GM20000 (cell line): ENCODE results near the gene RHD.
"Not testable (repeated sequence)": the region's sequence is repeated elsewhere in the genome, so short reads cannot be mapped to it uniquely, and the experiment has no call there.

Experiments
- DNase-seq: peaks from one replicate; pipeline ENCODE4 v3.0.0; 2012; ENCODE audit warnings: low spot score

The RHD gene

GRCh38 chr1:25277295-25277694, 5.0 kb downstream of the RHD start:
- not testable (repeated sequence) for DNase-seq

DNA sequence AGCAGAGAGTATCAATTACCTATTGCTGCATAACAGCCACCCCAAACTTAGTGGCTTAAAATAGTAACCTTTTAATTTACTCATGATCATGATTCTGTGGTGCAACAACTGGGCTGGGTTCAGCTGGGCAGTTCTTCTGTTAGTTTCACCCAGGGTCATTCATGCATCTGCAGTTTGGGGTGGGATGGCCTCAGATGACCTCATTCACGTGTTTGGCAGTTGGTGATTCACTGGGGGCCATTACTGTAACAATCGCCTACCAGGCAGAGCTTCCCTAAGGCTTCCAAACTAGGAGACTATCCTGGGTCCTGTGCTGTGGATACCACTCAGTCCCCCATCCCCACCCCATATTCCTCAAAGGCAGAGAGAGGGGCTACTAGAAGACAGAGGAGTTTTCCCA, 6.0 kb downstream of the RHD start:
- not testable (repeated sequence) for DNase-seq

DNA sequence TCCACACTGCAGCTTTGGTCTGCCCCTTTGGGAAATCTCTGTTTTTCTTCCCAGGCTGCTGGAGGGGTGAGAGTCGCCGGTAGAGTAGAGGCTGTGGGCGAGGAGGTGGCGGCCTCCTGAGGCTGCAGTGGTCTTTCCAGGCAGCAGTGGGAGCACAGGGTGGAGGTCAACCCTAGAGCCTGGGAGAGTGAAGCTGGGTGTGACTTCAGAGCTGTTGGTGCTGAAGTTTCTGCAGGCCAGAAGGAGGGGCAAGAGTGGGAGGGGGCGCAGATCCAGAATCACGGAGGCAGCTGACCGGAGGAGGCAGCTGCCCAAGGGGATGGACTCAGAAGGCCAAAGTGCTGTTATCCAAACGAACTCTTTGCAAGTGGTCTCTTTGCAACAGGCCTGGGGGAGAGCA, 6.5 kb downstream of the RHD start:
- DNase-seq = not testable (repeated sequence)

- DNase-seq = not testable (repeated sequence)
These were observed 7.4 kb downstream of the RHD start for GRCh38 chr1:25279693-25280111.

DNA sequence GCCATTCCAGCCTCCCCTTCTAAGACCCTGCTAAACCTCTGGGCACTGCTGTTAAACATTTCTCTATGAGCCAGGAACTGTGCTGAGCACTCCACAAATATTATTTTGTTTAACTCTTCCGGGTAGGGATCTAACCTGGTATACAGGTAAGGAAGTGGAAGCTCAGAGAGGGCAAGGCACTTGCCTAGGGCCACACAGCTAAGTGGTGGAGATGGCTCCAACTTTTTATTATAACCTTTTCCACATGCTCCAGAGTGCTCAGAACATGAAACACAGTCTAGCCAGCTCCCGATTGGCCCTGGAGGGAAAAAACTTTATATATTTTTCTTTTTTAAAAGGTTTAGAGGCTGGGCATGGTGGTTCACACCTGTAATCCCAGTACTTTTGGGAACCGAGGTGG, 13.6 kb downstream of the RHD start:
- not testable (repeated sequence) for DNase-seq

DNA sequence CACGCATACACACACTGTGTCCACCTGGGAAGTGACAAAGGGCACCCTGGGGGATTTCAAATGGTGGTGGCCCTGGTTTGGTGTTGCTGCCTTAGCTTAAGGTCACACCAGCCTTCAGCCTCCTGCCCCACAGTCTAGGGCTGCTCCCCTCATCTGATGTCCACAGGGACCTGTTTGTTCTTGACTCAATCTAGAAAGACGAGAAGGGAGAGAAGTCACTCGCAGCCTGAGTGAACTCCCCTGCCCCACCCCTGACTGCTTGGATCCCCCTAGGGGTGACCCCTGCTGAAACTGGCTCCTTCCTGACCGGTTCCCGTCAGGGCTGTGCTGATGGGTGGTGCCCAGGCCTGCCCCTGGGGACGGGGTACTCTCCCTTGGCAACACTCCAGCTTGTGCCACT, 14.9 kb downstream of the RHD start:
- DNase-seq = not testable (repeated sequence)

DNA sequence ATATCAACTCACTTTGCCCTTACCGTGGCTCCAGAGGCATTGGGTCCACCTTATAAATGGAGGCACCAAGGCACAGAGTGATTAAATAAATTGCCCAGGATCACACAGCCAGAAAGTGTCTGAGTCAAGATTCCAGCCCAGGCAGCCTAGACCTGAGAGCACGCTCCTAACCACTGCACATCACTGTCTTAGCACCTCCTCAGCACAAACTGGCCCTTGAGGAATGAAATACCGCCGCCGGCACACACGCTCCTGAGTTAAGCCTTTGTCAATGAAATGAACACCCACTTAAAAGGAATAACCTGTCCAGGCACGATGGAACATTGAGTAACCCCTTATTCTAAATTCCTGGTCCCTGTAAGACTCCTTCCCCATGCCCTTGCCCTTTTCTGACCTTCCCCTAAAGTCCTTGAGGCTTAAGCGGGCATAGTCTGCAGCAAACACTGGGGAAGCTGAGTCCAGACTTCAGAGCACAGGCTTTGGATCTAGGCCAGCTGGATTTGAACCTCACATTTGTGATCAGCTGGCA, 16.3 kb downstream of the RHD start:
- DNase-seq = not testable (repeated sequence)

DNA sequence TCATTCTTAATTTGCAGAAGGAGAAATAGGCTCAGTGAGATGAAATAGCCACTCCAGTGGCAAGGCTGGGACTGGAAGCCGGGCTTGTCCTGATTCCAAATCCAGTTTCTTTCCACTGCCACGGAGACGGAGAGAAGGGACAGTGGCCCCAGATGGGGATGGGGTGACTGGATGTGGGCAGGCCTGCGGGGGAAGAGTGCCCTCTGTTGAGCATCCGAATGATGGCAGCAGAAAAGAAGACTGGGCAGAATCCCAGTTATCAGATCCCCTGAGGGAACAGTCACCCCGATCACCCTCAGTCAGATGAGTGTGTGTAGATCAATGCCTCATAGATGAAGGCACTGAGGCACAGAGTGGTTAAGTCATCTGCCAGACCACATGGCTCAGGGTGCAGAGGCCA, 17.7 kb downstream of the RHD start:
- not testable (repeated sequence) for DNase-seq

DNA sequence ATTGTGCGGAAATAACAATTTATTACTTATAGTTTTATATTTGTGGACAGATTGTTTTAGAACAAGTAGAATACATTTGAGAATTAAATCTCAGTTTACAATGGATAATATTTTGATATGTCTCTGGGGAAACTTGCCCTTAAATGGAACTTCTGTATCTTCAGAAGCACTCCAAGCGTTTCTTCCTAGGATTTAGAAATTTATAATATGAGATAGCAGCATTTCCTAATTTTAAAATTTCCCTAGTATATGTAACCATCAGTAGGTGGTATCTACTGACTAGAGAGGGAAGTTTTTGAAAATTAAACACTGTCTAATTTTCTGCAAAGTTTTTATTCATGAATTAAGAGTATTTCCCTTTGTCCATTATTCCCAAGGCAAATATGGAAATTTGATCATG, 21.1 kb downstream of the RHD start:
- DNase-seq = not testable (repeated sequence)

GRCh38 chr1:25294889-25295826, 22.8 kb downstream of the RHD start:
- DNase-seq = not testable (repeated sequence)

GRCh38 chr1:25296501-25296900, 24.2 kb downstream of the RHD start:
- not testable (repeated sequence) for DNase-seq

DNA sequence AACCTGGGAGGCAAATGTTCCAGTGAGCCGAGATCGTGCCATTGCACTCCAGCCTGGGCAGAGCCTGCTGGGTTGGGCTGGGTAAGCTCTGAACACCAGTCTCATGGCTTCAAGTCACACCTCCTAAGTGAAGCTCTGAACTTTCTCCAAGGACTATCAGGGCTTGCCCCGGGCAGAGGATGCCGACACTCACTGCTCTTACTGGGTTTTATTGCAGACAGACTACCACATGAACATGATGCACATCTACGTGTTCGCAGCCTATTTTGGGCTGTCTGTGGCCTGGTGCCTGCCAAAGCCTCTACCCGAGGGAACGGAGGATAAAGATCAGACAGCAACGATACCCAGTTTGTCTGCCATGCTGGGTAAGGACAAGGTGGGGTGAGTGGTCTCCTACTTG, 28.4 kb downstream of the RHD start:
- DNase-seq = not testable (repeated sequence)

GRCh38 chr1:25302330-25302729, 30.0 kb downstream of the RHD start:
- not testable (repeated sequence) for DNase-seq

- DNase-seq = not testable (repeated sequence)
These were observed 32.6 kb downstream of the RHD start for GRCh38 chr1:25304936-25305335.

GRCh38 chr1:25308168-25308567, 35.9 kb downstream of the RHD start:
- DNase-seq = not testable (repeated sequence)

GRCh38 chr1:25309085-25309484, 36.8 kb downstream of the RHD start:
- not testable (repeated sequence) for DNase-seq

DNA sequence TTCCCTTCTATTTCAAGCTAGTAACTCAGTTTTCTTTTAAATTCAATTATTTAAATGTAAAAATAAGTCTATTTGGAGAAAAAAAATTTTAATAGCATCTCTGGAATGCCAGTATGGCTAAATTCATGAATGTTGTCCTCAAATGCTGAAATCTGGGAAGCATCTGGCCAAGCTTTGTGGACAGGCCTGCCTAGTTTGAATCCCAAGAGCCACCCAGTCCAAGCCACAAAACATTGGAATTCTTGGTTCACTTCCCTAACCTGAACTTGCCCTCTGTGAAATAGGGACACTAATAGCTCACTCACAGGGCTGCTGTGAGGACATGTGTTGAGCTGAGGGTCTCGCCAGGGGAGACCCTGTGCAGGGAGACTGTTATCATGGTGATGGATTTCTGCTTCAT, 37.2 kb downstream of the RHD start:
- not testable (repeated sequence) for DNase-seq

DNA sequence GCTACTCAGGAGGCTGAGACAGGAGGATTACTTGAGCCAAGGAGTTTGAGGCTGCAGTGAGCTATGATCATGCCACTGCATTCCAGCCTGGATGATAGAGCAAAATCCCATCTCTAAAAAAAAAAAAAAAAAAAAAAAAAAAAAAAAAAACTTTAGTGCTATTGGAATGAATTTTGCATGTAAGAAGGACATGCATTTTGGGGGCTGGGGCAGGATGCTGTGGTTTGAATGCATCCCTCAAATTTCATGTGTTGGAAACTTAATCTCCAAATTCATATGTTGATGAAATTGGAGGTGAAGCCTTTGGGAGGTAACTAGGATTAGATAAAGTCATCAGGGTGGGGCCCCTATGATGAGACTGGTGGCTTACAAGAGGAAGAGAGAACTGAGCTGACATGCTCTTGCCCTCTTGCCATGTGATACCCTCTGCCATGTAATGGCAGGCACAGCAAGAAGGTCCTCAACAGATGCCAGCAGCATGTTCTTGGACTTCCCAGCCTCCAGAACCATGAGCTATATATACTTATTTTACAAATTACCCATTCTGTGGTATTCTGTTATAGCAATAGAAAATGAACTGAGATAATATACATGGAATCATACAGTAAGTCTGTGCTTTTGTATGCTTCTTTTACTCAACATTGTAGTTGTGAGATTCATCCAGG, 40.6 kb downstream of the RHD start:
- DNase-seq = not testable (repeated sequence)

DNA sequence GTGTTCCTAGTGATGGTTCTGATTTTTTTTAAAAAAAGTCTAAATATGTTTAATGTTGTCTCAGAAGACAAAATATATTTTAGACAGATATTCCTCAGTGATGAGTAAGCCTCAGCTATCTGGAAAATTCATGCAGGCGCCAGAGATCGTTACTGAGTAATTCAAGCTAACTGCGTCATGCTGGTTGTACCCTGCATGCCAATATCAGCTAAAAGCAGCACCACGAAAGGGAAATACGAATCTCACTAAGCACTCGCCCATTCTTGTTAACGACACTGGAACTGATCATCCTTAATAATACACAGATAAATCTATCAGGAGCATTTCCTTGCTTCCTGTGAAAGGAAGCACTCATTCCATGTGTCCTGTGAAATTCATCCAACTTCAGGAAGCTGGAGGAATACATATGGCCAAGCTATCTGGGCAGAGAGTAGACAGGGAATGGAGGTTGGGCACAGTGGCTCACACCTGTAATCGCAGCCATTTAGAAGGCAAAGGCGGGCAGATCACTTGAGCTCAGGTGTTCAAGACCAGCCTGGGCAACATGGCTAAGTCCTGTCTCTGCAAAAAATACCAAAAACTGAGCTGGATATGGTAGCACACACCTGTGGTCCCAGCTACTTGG, 48.1 kb downstream of the RHD start:
- DNase-seq = not testable (repeated sequence)

DNA sequence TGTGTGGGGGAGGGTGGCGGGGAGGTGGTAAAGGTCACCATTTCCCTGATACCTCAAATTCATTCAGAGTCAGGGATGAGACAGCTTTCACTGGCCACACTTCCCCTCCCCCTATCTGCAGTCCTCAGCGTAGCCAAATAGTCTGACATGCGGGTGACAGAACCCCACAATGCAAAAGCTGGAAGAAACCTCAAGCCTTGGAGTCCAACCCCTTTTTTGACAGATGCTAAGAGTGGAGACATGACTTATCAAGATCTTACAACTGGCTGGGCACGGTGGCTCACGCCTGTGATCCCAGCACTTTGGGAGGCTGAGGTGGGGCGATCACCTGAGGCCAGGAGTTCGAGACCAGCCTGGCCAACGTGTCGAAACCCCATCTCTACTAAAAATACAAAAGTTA, 49.8 kb downstream of the RHD start:
- not testable (repeated sequence) for DNase-seq

DNA sequence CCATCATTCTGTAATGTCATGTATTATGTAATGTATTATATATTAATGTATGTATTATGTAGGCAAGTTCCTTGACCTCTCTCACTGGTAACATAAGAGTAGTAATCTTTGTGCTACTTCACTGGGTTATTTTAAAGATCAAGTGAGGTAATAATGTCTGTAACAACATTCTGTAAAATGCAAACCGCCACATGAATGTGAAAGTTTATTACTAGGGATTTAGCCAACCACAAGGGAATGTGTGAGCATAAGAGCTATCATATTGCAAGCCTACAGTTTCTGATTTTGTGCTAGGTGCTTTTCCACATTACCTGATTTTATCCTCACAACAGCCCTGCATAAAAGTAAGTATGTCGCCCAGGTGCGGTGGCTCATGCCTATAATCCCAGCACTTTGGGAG, 52.1 kb downstream of the RHD start:
- DNase-seq = not testable (repeated sequence)
